ENCODE results near the gene POU5F1. TPM values are rescaled to one million over a fixed set of nuclear protein-coding genes. Genes with fewer than 3 reads are reported as not detected.
A peak's percentile ranks its signal among the peaks of the same experiment; 100 is the strongest.

POU5F1 gene
- total RNA-seq, 1 donor from 2014 or later = 5.0 TPM

DNA sequence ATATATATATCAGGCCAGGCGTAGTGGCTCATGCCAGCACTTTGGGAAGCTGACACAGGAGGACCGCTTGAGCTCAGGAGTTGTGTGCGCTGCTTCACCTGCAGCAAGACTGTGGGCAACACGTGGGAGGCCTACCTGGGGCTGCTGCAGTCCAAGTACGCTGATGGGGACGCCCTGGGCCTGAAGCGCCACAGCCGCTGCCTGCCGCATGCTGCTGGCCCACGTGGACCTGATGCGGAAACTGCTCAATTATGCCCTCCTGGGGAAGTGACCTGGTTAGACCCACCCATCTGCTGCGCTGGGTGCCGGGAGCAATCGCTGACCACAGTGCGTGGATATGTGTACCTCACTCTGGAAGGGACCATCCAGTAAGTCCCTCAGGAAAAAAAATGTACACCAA lies 29.8 kb downstream of the POU5F1 start:
- H3K27me3 ChIP-seq (ENCODE audit: low read depth) = no peaks in the 10 kb centered on the region
- DNase-seq (no peak), ATAC-seq (no peak)
- peaks cover 24% of the 10 kb centered on the region for H3K4me1 ChIP-seq
- H3K27ac ChIP-seq = no peak overlapping the region
- H3K4me3 ChIP-seq = no peak overlapping the region
- H3K36me3 ChIP-seq = peaks cover 22% of the 10 kb centered on the region
- TF ChIP-seq, protein P1, sequence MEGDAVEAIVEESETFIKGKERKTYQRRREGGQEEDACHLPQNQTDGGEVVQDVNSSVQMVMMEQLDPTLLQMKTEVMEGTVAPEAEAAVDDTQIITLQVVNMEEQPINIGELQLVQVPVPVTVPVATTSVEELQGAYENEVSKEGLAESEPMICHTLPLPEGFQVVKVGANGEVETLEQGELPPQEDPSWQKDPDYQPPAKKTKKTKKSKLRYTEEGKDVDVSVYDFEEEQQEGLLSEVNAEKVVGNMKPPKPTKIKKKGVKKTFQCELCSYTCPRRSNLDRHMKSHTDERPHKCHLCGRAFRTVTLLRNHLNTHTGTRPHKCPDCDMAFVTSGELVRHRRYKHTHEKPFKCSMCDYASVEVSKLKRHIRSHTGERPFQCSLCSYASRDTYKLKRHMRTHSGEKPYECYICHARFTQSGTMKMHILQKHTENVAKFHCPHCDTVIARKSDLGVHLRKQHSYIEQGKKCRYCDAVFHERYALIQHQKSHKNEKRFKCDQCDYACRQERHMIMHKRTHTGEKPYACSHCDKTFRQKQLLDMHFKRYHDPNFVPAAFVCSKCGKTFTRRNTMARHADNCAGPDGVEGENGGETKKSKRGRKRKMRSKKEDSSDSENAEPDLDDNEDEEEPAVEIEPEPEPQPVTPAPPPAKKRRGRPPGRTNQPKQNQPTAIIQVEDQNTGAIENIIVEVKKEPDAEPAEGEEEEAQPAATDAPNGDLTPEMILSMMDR (IDR thresholded peaks at IDR 0.05) = no peak
- intact Hi-C loops (cut with DNase I) = no loop called here
- H3K9me3 ChIP-seq = no peaks in the 10 kb centered on the region

DNA sequence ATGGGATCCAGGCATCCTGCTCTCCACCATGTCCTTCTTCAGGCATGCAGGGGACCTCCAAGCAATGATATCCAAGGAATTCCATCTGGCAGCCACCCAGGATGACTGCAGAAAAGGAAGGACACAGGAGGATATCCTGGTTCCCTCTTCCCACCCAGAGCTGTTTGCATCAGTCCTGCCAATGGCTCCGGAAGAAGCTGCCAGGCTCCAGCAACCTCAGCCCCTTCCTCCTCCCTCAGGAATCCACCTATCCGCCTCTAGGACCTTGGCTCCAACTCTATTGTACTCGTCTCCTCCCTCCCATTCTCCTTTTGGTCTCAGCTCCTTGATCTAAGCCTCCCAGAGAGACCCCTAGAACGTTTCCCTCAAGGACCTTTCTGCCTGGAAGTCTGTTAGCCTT lies 30.9 kb downstream of the POU5F1 start:
- H3K4me1 ChIP-seq = peaks cover 24% of the 10 kb centered on the region
- ATAC-seq (no peak), DNase-seq (no peak)
- H3K27ac ChIP-seq = no peak overlapping the region
- TF ChIP-seq, protein P1 (IDR thresholded peaks at IDR 0.05) = no peak
- no peak overlapping the region for H3K4me3 ChIP-seq
- H3K9me3 ChIP-seq = no peaks in the 10 kb centered on the region
- H3K27me3 ChIP-seq (ENCODE audit: low read depth) = no peaks in the 10 kb centered on the region
- intact Hi-C loops (cut with DNase I) = loop anchor here (5.0 to 10.0 kb wide), 2 partner anchors 53 to 225 kb away; no protein-coding TSS in a partner anchor
- peaks cover 18% of the 10 kb centered on the region for H3K36me3 ChIP-seq

DNA sequence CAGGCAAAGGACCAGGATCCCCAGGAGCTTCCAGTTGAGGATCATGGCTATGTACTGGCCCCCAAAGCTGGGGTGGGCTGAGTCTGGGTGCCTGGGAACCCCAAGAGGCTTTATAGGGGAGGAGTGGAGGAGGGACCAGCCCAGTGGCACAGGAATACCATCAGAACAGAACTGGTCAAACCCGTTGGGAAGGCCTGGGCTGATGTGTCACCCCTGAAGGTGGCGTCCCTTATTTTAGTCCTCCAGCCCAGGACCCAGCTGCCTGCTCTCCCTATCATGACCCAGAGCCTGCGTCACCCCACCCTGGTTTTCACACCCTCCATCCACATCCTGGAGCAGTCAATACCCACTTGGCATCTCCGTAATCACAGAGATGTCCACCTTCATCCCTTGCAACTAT lies 31.5 kb downstream of the POU5F1 start, which contains the start of gene PSORS1C2:
Gene PSORS1C2, minus strand, starts transcription at position 85 of the 400 bp plus-strand sequence. Its CDS starts 40 bp downstream, at position 45.
- H3K9me3 ChIP-seq = no peaks in the 10 kb centered on the region
- DNase-seq (no peak), ATAC-seq (no peak)
- intact Hi-C loops (cut with DNase I) = loop anchor here (5.0 to 10.0 kb wide), 2 partner anchors 53 to 226 kb away; no protein-coding TSS in a partner anchor
- H3K27ac ChIP-seq = no peak within 1 kb of the TSS
- peaks cover 24% of the 10 kb centered on the region for H3K4me1 ChIP-seq
- H3K36me3 ChIP-seq = peaks cover 12% of the 10 kb centered on the region
- H3K27me3 ChIP-seq (ENCODE audit: low read depth) = no peaks in the 10 kb centered on the region
- TF ChIP-seq, protein P1 (IDR thresholded peaks at IDR 0.05) = no peak
- H3K4me3 ChIP-seq = peak within 1 kb of the TSS; percentile 36

DNA sequence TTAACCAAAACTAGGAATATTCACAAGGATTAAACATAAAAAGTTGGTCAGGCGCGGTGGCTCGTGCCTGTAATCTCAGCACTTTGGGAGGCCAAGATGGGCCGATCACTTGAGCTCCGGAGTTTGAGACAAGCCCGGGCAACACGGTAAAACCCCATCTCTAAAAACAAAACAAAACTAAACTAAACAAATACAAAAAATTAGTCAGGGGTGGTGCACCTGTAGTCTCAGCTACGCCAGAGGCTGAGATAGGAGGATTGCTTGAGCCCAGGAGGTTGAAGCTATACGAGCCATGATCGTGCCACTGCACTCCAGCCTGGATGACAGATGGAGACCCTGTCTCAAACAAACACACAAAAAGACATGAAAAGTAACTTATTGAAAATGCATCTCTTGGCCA lies 34.8 kb downstream of the POU5F1 start:
- Histone ChIP-seq H3K4me3 (no peak overlapping the region), H3K9me3 (no peaks in the 10 kb centered on the region), H3K4me1 (peaks cover 16% of the 10 kb centered on the region), H3K36me3 (no peaks in the 10 kb centered on the region), H3K27ac (no peak overlapping the region), H3K27me3 (ENCODE audit: low read depth) (no peaks in the 10 kb centered on the region)
- intact Hi-C loops (cut with DNase I) = loop anchor here (5.0 to 10.0 kb wide), 2 partner anchors 57 to 229 kb away; no protein-coding TSS in a partner anchor
- no peak for ATAC-seq
- no peak for DNase-seq
- TF ChIP-seq, protein P1 (IDR thresholded peaks at IDR 0.05) = no peak

DNA sequence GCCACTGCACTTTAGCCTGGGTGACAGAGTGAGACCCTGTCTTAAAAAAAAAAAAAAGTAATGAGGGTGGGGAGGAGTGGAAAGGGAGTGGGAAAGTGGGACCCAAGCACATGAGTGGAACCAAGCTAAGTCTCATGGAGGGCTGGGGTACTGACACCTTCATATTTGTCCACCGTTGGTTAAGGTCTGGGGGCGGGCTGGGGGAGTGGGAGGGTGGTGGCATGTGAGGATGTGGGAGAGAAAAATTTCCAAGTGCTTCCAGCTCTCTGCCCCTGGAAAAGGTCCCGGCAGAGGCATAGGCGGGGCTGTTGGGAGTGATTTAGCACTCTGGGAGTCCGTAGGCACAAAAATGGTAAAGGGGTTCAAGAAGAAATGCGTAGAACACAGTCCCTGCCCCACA lies 37.7 kb downstream of the POU5F1 start:
- peaks cover 7% of the 10 kb centered on the region for H3K4me1 ChIP-seq
- DNase-seq = no peak

More for the DNA sequence above, 37.7 kb downstream of the POU5F1 start:
- TF ChIP-seq, protein P1 (IDR thresholded peaks at IDR 0.05) = no peak
- Histone ChIP-seq H3K27me3 (ENCODE audit: low read depth) (no peaks in the 10 kb centered on the region), H3K4me3 (no peak overlapping the region), H3K36me3 (no peaks in the 10 kb centered on the region), H3K27ac (no peak overlapping the region), H3K9me3 (no peaks in the 10 kb centered on the region)
- no peak for ATAC-seq
- intact Hi-C loops (cut with DNase I) = loop anchor here (10.0 kb wide), 1 partner anchor 232 kb away; no protein-coding TSS in a partner anchor

Data from lower lobe of right lung (tissue), 2 donors.